H1 (cell line): Measurements from ENCODE around the gene LAMC3. TPM values are rescaled to one million over a fixed set of nuclear protein-coding genes. Genes with fewer than 3 reads are reported as not detected.

Source experiments
- CBX8 ChIP-seq: fragments of 300-800, 300-1000 bp; sonication (generic); IDR thresholded peaks from 2 replicates; pipeline ENCODE4 v1.7.1; 2016; ENCODE audit warnings: low read depth, low read length, borderline replicate concordance
- CEBPB ChIP-seq: IDR thresholded peaks from 2 replicates; pipeline ENCODE4 v1.6.1; 2012; ENCODE audit warnings: low read depth, low read length
- CHD1 ChIP-seq: IDR thresholded peaks from 2 replicates; pipeline ENCODE4 v1.6.1; 2012; ENCODE audit warnings: low read depth, low read length, improper control_type of control experiment
- SAP30 ChIP-seq: fragments of 300-600 bp; sonication (generic); IDR thresholded peaks from 2 replicates; pipeline ENCODE4 v1.7.1; 2012; ENCODE audit warnings: low read length, moderate library complexity, mild to moderate bottlenecking, inconsistent platforms; ENCODE audit not compliant: insufficient read depth, insufficient replicate concordance
- TEAD4 ChIP-seq: IDR thresholded peaks from 2 replicates; pipeline ENCODE4 v1.6.1; 2012; ENCODE audit warnings: low read depth, low read length, inconsistent platforms, mixed read lengths
- polyA plus RNA-seq, 7 experiments: library from polyadenylated mRNA; depleted of rRNA in 3 of 7; stranded (reverse) in 5 of 7; unstranded in 2 of 7; fragments of >200 nt in 5 of 7; fragments of 200-250 nt in 2 of 7; gene quantifications; 1 replicate in 5 of 7; 2 replicates in 1 of 7; 4 replicates in 1 of 7; pipeline versions ENCODE4 v1.2.1 to v1.2.3, GENCODE V29; 2011 to 2013; ENCODE audit warnings: missing spikeins in 2 of 7, mixed read lengths in 2 of 7
- total RNA-seq: library from RNA; stranded (reverse); fragmentation: NEBNext Ultra II Directional; extraction: Animal tissue kit (Norgen Biotek cat#: 25700); gene quantifications from 2 replicates; pipeline ENCODE4 v1.2.1, GENCODE V29; 2021

LAMC3 gene
- total and polyA plus RNA-seq, 2 of the 8 experiments (the other 6 are each of a cell fraction or from before 2014, with no cell fraction given): 9.3 to 12.3 TPM

- TF ChIP-seq CEBPB (no peak), SAP30 (no peak), CHD1 (no peak), CBX8 (no peak), TEAD4 (no peak)
Observed at GRCh38 chr9:131119600-131119999, 110.6 kb downstream of the LAMC3 start (continued).
